GM18909 (cell line): Measurements from ENCODE around the gene JUNB.
"Not testable (repeated sequence)": the region's sequence is repeated elsewhere in the genome, so short reads cannot be mapped to it uniquely, and the experiment has no call there.

Experiments
- ATAC-seq: cut with Tn5 transposase; IDR thresholded peaks from one replicate; pipeline ENCODE4 v1.9.1; 2021; ENCODE audit warnings: mild to moderate bottlenecking; ENCODE audit not compliant: unreplicated experiment, poor library complexity

Gene JUNB

GRCh38 chr19:12801466-12802266 is 10.4 kb downstream of the JUNB start, which contains the start of the genes PRDX2 and THSD8:
PRDX2 (minus strand) TSS chr19:12801800; CDS start chr19:12801261, 539 bp downstream.
THSD8 (plus strand) TSS chr19:12802069; CDS start chr19:12802072, 3 bp downstream.
- ATAC-seq: peak; percentile 48

- ATAC-seq: no peak
Measured at GRCh38 chr19:12802267-12803106, 11.2 kb downstream of the JUNB start.

GRCh38 chr19:12804051-12804450 is 12.8 kb downstream of the JUNB start:
- no peak for ATAC-seq

- peak; percentile 79 for ATAC-seq
Measured at GRCh38 chr19:12806242-12807081, 15.2 kb downstream of the JUNB start, which contains the start of gene RNASEH2A. RNASEH2A (plus strand) TSS chr19:12806584; CDS start chr19:12806674, 90 bp downstream.

- ATAC-seq: no peak
Measured at GRCh38 chr19:12815088-12815487, 23.8 kb downstream of the JUNB start.

- not testable (repeated sequence) for ATAC-seq
Measured at GRCh38 chr19:12817188-12817587, 25.9 kb downstream of the JUNB start.

GRCh38 chr19:12817810-12818209 is 26.5 kb downstream of the JUNB start:
- ATAC-seq: not testable (repeated sequence)

- ATAC-seq: no peak
Measured at GRCh38 chr19:12821761-12822160, 30.5 kb downstream of the JUNB start.

- ATAC-seq: no peak
Measured at GRCh38 chr19:12825254-12826131, 34.2 kb downstream of the JUNB start.

GRCh38 chr19:12828494-12828893 is 37.2 kb downstream of the JUNB start:
- no peak for ATAC-seq

- ATAC-seq: no peak
Measured at GRCh38 chr19:12833418-12833737, 42.1 kb downstream of the JUNB start.

GRCh38 chr19:12833738-12834565 is 42.7 kb downstream of the JUNB start:
- ATAC-seq: no peak

- no peak for ATAC-seq
Measured at GRCh38 chr19:12834566-12834943, 43.3 kb downstream of the JUNB start, which contains the start of gene RTBDN. RTBDN (minus strand) TSS chr19:12834579; CDS start chr19:12829979, 4,600 bp downstream.

GRCh38 chr19:12834976-12835757 is 43.9 kb downstream of the JUNB start:
- no peak for ATAC-seq

- ATAC-seq: no peak
Measured at GRCh38 chr19:12836529-12836863, 45.2 kb downstream of the JUNB start.

GRCh38 chr19:12837225-12837624 is 45.9 kb downstream of the JUNB start:
- ATAC-seq: no peak

- no peak for ATAC-seq
Measured at GRCh38 chr19:12838182-12838885, 47.0 kb downstream of the JUNB start, which contains the start of gene MAST1. MAST1 (plus strand) TSS chr19:12838515; CDS start chr19:12838573, 58 bp downstream.
